Inflammatory macrophage (primary cell): ENCODE data around the gene LRRC37B.
A peak's percentile ranks its signal among the peaks of the same experiment; 100 is the strongest.
"Not testable (repeated sequence)": the region's sequence is repeated elsewhere in the genome, so short reads cannot be mapped to it uniquely, and the experiment has no call there.

Experiments
- DNase-seq, 2 donors: peaks; one replicate each; pipeline ENCODE4 v3.0.0-alpha.2; 2020 to 2022
- total RNA-seq, 18 experiments: gene quantifications; one replicate each; lab custom pipeline; 2026; ENCODE audit warnings: mixed read lengths in 6 of 18, inconsistent platforms in 2 of 18; lab: John Stamatoyannopoulos, UW

Gene LRRC37B
- total RNA-seq, result 3.4 to 10.1 (median 6.3) reads per million in 18 experiments

- DNase-seq, result peak; percentile 83 to 85
Measured at GRCh38 chr17:32006957-32007462, at the start of gene LRRC37B. Gene LRRC37B (plus strand): TSS chr17:32007383. CDS start chr17:32021393, 14,010 bp downstream.

- not testable (repeated sequence) for DNase-seq
Measured at GRCh38 chr17:31964131-31964530, 43.1 kb upstream of the LRRC37B start.

- DNase-seq, result no peak
Measured at GRCh38 chr17:31967648-31968047, 39.5 kb upstream of the LRRC37B start.

- not testable (repeated sequence) for DNase-seq
Measured at GRCh38 chr17:31970416-31970815, 36.8 kb upstream of the LRRC37B start.

GRCh38 chr17:31974269-31975071 lies 32.7 kb upstream of the LRRC37B start:
- not testable (repeated sequence) for DNase-seq

- DNase-seq, result not testable (repeated sequence)
Measured at GRCh38 chr17:31975391-31975790, 31.8 kb upstream of the LRRC37B start.

- DNase-seq, result not testable (repeated sequence)
Measured at GRCh38 chr17:31991821-31992220, 15.4 kb upstream of the LRRC37B start.

- DNase-seq, result no peak
Measured at GRCh38 chr17:31997005-31997404, 10.2 kb upstream of the LRRC37B start.

GRCh38 chr17:32007463-32008298 lies 498 bp downstream of the LRRC37B start:
- peak; percentile 3 to 27 for DNase-seq

GRCh38 chr17:32009262-32009542 lies 2.0 kb downstream of the LRRC37B start:
- DNase-seq, result no peak

- DNase-seq, result no peak
Measured at GRCh38 chr17:32010114-32010513, 2.9 kb downstream of the LRRC37B start.

- no peak for DNase-seq
Measured at GRCh38 chr17:32015245-32016013, 8.2 kb downstream of the LRRC37B start.

GRCh38 chr17:32016231-32016630 lies 9.0 kb downstream of the LRRC37B start:
- DNase-seq, result peak; percentile 66 to 67

- DNase-seq, result no peak
Measured at GRCh38 chr17:32019228-32019627, 12.0 kb downstream of the LRRC37B start.

GRCh38 chr17:32020943-32021614 lies 13.9 kb downstream of the LRRC37B start:
- DNase-seq, result no peak

- DNase-seq, result no peak
Measured at GRCh38 chr17:32021615-32021955, 14.4 kb downstream of the LRRC37B start.

GRCh38 chr17:32022554-32022953 lies 15.4 kb downstream of the LRRC37B start:
- DNase-seq, result not testable (repeated sequence)

- DNase-seq, result not testable (repeated sequence)
Measured at GRCh38 chr17:32027271-32027670, 20.1 kb downstream of the LRRC37B start.

GRCh38 chr17:32033223-32033622 lies 26.0 kb downstream of the LRRC37B start:
- no peak for DNase-seq

- peak; percentile 13 to 20 for DNase-seq
Measured at GRCh38 chr17:32033812-32034211, 26.6 kb downstream of the LRRC37B start.

GRCh38 chr17:32040246-32040645 lies 33.1 kb downstream of the LRRC37B start:
- not testable (repeated sequence) for DNase-seq

- not testable (repeated sequence) for DNase-seq
Measured at GRCh38 chr17:32041306-32041875, 34.2 kb downstream of the LRRC37B start.
